ENCODE results near the gene AOX1.
"Not testable (repeated sequence)": the region's sequence is repeated elsewhere in the genome, so short reads cannot be mapped to it uniquely, and the experiment has no call there.

DNA sequence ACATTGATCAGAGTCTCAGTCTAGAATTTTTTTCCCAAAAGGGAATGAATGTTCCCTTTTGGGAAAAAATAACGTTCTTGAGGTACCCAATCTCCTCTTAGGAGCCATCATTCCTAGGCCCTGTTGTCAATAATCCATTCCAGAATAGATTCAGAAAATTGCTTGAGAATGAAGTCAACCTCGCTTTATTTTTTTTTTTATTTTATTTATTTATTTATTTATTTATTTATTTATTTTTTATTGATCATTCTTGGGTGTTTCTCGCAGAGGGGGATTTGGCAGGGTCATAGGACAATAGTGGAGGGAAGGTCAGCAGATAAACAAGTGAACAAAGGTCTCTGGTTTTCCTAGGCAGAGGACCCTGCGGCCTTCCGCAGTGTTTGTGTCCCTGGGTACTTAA lies 96.6 kb downstream of the AOX1 start:
- not testable (repeated sequence) for TF ChIP-seq EZH2 (IDR thresholded peaks at IDR 0.05; ENCODE audit: low read depth, unreplicated experiment); POLR2AphosphoS5 (IDR thresholded peaks at IDR 0.05; ENCODE audit: low read depth)
- TF ChIP-seq, protein P1, sequence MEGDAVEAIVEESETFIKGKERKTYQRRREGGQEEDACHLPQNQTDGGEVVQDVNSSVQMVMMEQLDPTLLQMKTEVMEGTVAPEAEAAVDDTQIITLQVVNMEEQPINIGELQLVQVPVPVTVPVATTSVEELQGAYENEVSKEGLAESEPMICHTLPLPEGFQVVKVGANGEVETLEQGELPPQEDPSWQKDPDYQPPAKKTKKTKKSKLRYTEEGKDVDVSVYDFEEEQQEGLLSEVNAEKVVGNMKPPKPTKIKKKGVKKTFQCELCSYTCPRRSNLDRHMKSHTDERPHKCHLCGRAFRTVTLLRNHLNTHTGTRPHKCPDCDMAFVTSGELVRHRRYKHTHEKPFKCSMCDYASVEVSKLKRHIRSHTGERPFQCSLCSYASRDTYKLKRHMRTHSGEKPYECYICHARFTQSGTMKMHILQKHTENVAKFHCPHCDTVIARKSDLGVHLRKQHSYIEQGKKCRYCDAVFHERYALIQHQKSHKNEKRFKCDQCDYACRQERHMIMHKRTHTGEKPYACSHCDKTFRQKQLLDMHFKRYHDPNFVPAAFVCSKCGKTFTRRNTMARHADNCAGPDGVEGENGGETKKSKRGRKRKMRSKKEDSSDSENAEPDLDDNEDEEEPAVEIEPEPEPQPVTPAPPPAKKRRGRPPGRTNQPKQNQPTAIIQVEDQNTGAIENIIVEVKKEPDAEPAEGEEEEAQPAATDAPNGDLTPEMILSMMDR (conservative IDR thresholded peaks at IDR 0.05; ENCODE audit: low read depth in 2 of 2), result not testable (repeated sequence)
- TF ChIP-seq, protein P2, sequence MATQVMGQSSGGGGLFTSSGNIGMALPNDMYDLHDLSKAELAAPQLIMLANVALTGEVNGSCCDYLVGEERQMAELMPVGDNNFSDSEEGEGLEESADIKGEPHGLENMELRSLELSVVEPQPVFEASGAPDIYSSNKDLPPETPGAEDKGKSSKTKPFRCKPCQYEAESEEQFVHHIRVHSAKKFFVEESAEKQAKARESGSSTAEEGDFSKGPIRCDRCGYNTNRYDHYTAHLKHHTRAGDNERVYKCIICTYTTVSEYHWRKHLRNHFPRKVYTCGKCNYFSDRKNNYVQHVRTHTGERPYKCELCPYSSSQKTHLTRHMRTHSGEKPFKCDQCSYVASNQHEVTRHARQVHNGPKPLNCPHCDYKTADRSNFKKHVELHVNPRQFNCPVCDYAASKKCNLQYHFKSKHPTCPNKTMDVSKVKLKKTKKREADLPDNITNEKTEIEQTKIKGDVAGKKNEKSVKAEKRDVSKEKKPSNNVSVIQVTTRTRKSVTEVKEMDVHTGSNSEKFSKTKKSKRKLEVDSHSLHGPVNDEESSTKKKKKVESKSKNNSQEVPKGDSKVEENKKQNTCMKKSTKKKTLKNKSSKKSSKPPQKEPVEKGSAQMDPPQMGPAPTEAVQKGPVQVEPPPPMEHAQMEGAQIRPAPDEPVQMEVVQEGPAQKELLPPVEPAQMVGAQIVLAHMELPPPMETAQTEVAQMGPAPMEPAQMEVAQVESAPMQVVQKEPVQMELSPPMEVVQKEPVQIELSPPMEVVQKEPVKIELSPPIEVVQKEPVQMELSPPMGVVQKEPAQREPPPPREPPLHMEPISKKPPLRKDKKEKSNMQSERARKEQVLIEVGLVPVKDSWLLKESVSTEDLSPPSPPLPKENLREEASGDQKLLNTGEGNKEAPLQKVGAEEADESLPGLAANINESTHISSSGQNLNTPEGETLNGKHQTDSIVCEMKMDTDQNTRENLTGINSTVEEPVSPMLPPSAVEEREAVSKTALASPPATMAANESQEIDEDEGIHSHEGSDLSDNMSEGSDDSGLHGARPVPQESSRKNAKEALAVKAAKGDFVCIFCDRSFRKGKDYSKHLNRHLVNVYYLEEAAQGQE (IDR thresholded peaks at IDR 0.05; ENCODE audit: unreplicated experiment), result not testable (repeated sequence)

Data from GM23338 (cell line).